ENCODE measurements around the gene INVS. TPM values are rescaled to one million over a fixed set of nuclear protein-coding genes. Genes with fewer than 3 reads are reported as not detected.
A peak's percentile ranks its signal among the peaks of the same experiment; 100 is the strongest.

The INVS gene
- polyA plus RNA-seq, 1 of the 3 experiments (the other 2 are of a cell fraction), result 8.1 TPM

DNA sequence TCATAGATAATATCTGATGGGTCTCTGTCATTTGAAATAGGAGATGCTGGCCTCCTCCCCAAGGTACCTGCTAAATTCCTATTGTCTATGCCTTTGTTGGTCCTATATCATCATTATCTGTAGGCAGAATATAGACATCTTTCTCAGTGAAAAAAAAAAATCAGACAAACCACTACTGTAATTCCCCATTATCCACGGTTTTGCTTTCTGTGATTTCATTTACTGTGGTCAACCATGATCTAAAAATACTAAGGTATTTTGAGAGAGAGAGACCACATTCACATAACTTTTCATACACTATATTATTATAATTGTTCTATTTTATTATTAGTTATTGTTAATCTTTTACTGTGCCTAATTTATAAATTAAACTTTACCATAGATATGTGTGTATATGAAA is 122.5 kb downstream of the INVS start:
- TF ChIP-seq, protein P1, sequence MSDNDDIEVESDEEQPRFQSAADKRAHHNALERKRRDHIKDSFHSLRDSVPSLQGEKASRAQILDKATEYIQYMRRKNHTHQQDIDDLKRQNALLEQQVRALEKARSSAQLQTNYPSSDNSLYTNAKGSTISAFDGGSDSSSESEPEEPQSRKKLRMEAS (IDR thresholded peaks at IDR 0.05; ENCODE audit: low read depth), result no peak
- TF ChIP-seq FOXM1 (IDR thresholded peaks at IDR 0.05; ENCODE audit: low read depth) (no peak), POLR2AphosphoS5 (IDR thresholded peaks at IDR 0.05; ENCODE audit: low read depth, low read length) (no peak), FOXJ3 (CRISPR knock-in tag; IDR thresholded peaks at IDR 0.05) (no peak), MXI1 (IDR thresholded peaks at IDR 0.05; ENCODE audit: low read depth, low read length) (no peak), CTCF (IDR thresholded peaks at IDR 0.05) (no peak), USF2 (IDR thresholded peaks at IDR 0.05; ENCODE audit: borderline replicate concordance, low read depth, low read length) (no peak), SMC3 (IDR thresholded peaks at IDR 0.05; ENCODE audit: low read depth, low read length) (no peak), EP300 (IDR thresholded peaks at IDR 0.05; ENCODE audit: borderline replicate concordance in 1 of 2, low read depth in 1 of 2, low read length in 1 of 2) (no peak), RCOR1 (IDR thresholded peaks at IDR 0.05; ENCODE audit: low read length) (no peak)
- 67% methylated on average over 1 of the region's 1 CpG for WGBS (ENCODE audit: low lambda C conversion rate)
- H3K79me2 ChIP-seq (ENCODE audit: insufficient read depth), result no peaks in the 10 kb centered on the region

GRCh38 chr9:100222674-100223073 is 123.6 kb downstream of the INVS start:
- Histone ChIP-seq H3K27me3 (ENCODE audit: insufficient read depth) (no peaks in the 10 kb centered on the region), H4K20me1 (ENCODE audit: insufficient read depth) (no peaks in the 10 kb centered on the region), H3K9me3 (no peaks in the 10 kb centered on the region), H3K27ac (ENCODE audit: low read depth in 2 of 2, low read length in 1 of 2) (peak overlapping the region in 1 of 2 experiments; percentile 0; a peak in 1 of 4 replicates), H3K9me2 (no peaks in the 10 kb centered on the region), H3K4me2 (no peak overlapping the region), H3K36me3 (replicated peaks in 1 of 2; ENCODE audit: control insufficient read depth in 1 of 2, insufficient read depth in 2 of 2, low read length in 1 of 2) (peaks cover 4 to 17% of the 10 kb centered on the region in 2 experiments), H3K4me3 (ENCODE audit: low read depth in 2 of 2, low read length in 1 of 2) (no peak overlapping the region), H3F3A (replicated peaks; ENCODE audit: insufficient read depth) (peaks cover 9% of the 10 kb centered on the region), H3K9ac (no peak overlapping the region), H3K79me2 (ENCODE audit: insufficient read depth) (no peaks in the 10 kb centered on the region), H3K4me1 (ENCODE audit: control insufficient read depth in 1 of 2, insufficient read depth in 2 of 2, low read depth in 1 of 2, low read length in 1 of 2) (no peaks in the 10 kb centered on the region), H2AFZ (ENCODE audit: low read depth) (no peak overlapping the region)
- POLR2A ChIA-PET, result no interaction called here
- CTCF ChIA-PET, result interaction anchor here (0.7 to 1.5 kb wide), 9 partner anchors 11 to 1177 kb away, joined by 3 to 4 read pairs (median 3); no protein-coding TSS in a partner anchor
- no peak for TF ChIP-seq RCOR1 (IDR thresholded peaks at IDR 0.05; ENCODE audit: low read length)
- peak; percentile 70 for TF ChIP-seq RAD21 (IDR thresholded peaks at IDR 0.05; ENCODE audit: low read length)
- TF ChIP-seq EP300 (IDR thresholded peaks at IDR 0.05; ENCODE audit: borderline replicate concordance in 1 of 2, low read depth in 1 of 2, low read length in 1 of 2), result no peak
- TF ChIP-seq, protein P1 (IDR thresholded peaks at IDR 0.05; ENCODE audit: low read depth), result no peak
- no peak for TF ChIP-seq TAF1 (IDR thresholded peaks at IDR 0.05; ENCODE audit: borderline replicate concordance, low read depth, low read length)
- TF ChIP-seq EZH2phosphoT487 (IDR thresholded peaks at IDR 0.05; ENCODE audit: borderline replicate concordance, low read depth), result no peak
- TF ChIP-seq FOXM1 (IDR thresholded peaks at IDR 0.05; ENCODE audit: low read depth), result no peak
- no peak for TF ChIP-seq SIN3A (IDR thresholded peaks at IDR 0.05; ENCODE audit: borderline replicate concordance, low read depth, low read length)
- no peak for TF ChIP-seq FOSL2 (IDR thresholded peaks at IDR 0.05; ENCODE audit: borderline replicate concordance, low read depth)
- no peak for TF ChIP-seq POLR2AphosphoS5 (IDR thresholded peaks at IDR 0.05; ENCODE audit: low read depth, low read length)
- TF ChIP-seq USF2 (IDR thresholded peaks at IDR 0.05; ENCODE audit: borderline replicate concordance, low read depth, low read length), result no peak
- peak; percentile 72 for TF ChIP-seq CTCF (IDR thresholded peaks at IDR 0.05)
- TF ChIP-seq GABPA (IDR thresholded peaks at IDR 0.05; ENCODE audit: low read depth), result no peak
- peak; percentile 36 for TF ChIP-seq SMC3 (IDR thresholded peaks at IDR 0.05; ENCODE audit: low read depth, low read length)
- WGBS (ENCODE audit: low lambda C conversion rate), result 49% methylated on average over 2 of the region's 2 CpGs
- DNase-seq, result peak; percentile 20

More for the DNA sequence above, 122.5 kb downstream of the INVS start:
- H3K4me1 ChIP-seq (ENCODE audit: control insufficient read depth in 1 of 2, insufficient read depth in 2 of 2, low read depth in 1 of 2, low read length in 1 of 2), result no peaks in the 10 kb centered on the region; a peak in 1 of 4 replicates
- peaks cover 9% of the 10 kb centered on the region for H3F3A ChIP-seq (replicated peaks; ENCODE audit: insufficient read depth)
- ChIA-PET CTCF (interaction anchor here (1.5 kb wide), 3 partner anchors 12 to 1036 kb away, joined by 3 to 4 read pairs (median 4); no protein-coding TSS in a partner anchor), POLR2A (no interaction called here)
- no peaks in the 10 kb centered on the region for H4K20me1 ChIP-seq (ENCODE audit: insufficient read depth)
- no peak overlapping the region for H3K27ac ChIP-seq (ENCODE audit: low read depth in 2 of 2, low read length in 1 of 2)
- no peaks in the 10 kb centered on the region for H3K27me3 ChIP-seq (ENCODE audit: insufficient read depth)
- H3K4me2 ChIP-seq, result no peak overlapping the region
- no peak overlapping the region for H3K9ac ChIP-seq
- H2AFZ ChIP-seq (ENCODE audit: low read depth), result no peak overlapping the region
- peaks cover 4 to 10% of the 10 kb centered on the region in 2 experiments for H3K36me3 ChIP-seq (replicated peaks in 1 of 2; ENCODE audit: control insufficient read depth in 1 of 2, insufficient read depth in 2 of 2, low read length in 1 of 2)
- DNase-seq, result no peak
- no peaks in the 10 kb centered on the region for H3K9me3 ChIP-seq
- no peak overlapping the region for H3K4me3 ChIP-seq (ENCODE audit: low read depth in 2 of 2, low read length in 1 of 2)
- no peaks in the 10 kb centered on the region for H3K9me2 ChIP-seq

Data from SK-N-SH (cell line).